NCI-H345 treated with DMSO at 0.1 percent for 48 hours (cell line): Measurements from ENCODE around the gene HEXIM2.
"Not testable (repeated sequence)": the region's sequence is repeated elsewhere in the genome, so short reads cannot be mapped to it uniquely, and the experiment has no call there.

Experiments
- DNase-seq: peaks from one replicate; lab custom pipeline; 2025; ENCODE audit not compliant: unreplicated experiment; lab: John Stamatoyannopoulos, UW

The HEXIM2 gene

GRCh38 chr17:45168991-45169752 lies 7.5 kb downstream of the HEXIM2 start:
- DNase-seq = no peak

DNA sequence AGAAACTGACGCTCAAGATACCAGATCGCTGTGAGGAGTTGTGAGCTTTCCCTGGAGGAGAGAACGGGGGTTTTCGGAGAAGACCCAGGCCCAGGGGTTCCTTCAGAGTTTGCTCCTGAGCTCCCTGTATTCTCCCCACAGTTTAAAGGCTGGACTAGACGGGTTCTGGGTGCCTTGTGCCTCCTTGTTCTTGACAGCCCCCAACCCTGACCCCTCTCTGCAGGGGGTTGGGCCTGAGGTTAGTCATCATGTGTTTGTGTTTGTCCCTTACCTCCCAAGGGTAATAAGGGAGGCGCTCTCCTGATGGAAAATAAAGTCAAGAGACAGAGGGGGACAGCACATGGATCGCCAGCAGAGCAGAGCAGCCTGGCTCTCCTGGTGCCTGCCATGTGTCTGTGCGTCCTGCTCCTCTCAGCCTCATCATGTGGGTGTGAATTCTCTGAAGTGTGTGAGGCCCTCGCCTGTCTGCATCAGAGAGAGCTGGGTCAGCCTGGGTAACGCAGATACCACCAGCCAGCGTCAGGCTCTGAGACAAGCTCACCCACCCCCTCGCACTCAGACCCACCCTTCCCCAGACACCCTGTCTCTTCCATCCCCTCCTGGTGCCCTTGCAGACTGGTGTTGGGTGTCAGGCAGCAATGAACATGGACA lies 8.7 kb downstream of the HEXIM2 start:
- no peak for DNase-seq

DNA sequence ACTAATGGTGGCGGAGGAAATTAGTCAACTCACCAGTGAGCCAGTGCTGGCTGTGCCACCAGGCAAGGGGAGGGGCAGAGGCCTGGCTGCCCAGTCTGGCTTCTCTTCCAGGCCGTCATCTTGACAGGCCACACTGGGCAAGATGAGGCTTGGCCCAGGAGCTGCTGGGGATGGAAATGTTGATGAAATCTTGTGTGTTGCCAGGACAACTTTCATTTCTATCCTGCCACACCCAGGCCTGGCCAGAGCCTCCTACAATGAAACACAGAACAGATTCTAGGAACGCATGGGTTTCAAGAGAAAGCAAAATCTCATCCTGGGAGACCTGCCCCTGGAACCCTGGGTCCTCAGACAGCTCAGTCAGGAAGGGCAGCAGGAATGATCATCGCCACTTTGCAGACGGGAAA lies 9.3 kb downstream of the HEXIM2 start:
- no peak for DNase-seq

- no peak for DNase-seq
Measured at GRCh38 chr17:45171338-45172231, 9.9 kb downstream of the HEXIM2 start.

DNA sequence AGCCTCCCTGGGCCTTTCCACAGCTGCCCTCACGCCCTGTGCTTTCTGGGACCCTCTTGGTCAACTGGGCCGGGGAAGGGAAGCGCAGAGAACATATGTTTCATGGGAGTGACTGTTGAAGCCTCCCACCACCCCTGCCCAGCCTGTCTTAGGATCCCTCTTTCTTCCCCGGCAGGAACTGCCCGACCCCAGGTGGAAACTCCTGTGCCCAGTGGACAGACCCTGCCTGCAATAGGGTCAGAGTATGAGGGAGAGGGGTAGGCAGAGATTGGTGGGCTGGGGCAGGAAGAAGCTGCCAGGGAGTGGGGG lies 10.5 kb downstream of the HEXIM2 start:
- no peak for DNase-seq

GRCh38 chr17:45172541-45173286 lies 11.0 kb downstream of the HEXIM2 start:
- no peak for DNase-seq

- DNase-seq = no peak
Measured at GRCh38 chr17:45175759-45176115, 14.1 kb downstream of the HEXIM2 start.

DNA sequence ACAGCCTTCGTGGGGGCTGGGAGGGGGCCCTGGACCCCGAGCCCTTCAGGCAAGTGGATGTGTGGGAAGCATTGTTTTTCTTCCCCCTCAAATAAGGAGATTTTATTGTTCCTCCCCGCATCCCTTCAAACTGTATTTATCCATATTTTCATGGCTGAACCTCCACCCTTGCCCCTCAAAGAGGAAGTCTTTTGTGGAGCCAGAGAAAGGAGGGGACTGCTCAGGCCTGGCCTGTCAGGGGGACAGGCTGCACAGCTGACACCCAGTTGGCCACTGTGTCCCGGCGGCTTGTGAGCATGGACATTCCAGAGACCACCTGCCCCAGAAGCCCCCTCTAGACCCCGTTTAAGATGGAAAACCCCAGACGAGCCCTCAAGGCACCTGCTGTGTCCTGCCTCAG lies 15.9 kb downstream of the HEXIM2 start:
- no peak for DNase-seq

DNA sequence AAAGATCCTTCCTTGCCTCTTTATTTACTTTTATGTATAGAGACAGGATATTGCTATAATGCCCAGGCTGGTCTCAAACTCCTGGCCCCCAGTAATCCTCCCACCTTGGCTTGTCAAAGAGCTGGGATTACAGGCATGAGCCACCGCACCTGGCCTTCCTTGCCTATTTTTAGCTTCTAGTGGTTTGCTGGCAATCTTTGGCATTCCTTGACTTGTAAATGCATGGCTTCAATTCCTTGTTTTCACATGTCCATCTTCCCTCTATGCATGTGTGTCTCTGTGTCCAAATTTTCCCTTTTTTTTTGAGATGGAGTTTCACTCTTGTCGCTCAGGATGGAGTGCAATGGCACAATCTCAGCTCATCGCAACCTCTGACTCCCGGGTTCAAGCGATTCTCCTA lies 22.5 kb downstream of the HEXIM2 start:
- DNase-seq = no peak

DNA sequence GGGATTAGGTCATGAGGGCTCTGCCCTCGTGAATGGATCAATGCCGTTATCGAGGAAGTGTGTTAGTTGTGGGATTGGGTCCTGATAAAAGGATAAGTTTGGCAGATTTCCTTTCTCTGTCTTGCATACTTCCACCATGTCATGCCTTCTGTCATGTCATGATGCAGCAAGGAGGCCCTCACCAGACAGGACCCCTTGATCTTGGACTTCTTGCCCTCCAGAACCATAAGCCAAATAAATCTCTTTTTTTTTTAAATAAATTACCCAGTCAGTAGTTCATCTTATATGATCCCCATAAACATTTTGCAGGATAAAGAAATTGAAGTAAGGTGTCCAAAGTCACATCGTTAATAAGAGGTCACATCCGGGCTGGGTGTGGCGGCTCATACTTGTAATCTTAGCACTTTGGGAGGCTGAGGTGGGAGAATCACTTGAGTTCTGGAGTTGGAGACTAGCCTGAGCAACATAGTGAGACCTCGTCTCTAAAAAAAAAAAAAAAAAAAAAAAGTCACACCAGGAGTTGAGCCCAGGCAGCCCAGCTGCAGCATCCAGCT lies 25.2 kb downstream of the HEXIM2 start:
- DNase-seq = no peak

DNA sequence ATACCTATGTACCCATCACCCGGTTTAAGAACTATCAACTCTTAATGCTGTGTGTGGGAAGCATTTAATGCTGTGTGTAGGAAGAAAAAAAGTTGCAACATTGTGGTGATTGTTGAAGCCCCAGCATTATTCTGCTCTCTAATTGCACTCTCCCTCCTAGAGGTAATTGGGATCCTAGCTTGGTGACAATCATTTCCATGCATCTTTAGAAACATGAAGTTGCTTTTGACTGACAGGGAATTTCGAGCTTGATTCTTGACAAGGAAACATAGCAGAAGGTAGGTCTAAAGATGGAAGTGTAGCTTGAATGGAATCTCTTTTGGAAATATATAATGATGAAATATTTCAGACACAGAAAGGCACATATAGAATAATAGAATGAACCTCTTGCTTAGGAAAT lies 27.3 kb downstream of the HEXIM2 start:
- no peak for DNase-seq

DNA sequence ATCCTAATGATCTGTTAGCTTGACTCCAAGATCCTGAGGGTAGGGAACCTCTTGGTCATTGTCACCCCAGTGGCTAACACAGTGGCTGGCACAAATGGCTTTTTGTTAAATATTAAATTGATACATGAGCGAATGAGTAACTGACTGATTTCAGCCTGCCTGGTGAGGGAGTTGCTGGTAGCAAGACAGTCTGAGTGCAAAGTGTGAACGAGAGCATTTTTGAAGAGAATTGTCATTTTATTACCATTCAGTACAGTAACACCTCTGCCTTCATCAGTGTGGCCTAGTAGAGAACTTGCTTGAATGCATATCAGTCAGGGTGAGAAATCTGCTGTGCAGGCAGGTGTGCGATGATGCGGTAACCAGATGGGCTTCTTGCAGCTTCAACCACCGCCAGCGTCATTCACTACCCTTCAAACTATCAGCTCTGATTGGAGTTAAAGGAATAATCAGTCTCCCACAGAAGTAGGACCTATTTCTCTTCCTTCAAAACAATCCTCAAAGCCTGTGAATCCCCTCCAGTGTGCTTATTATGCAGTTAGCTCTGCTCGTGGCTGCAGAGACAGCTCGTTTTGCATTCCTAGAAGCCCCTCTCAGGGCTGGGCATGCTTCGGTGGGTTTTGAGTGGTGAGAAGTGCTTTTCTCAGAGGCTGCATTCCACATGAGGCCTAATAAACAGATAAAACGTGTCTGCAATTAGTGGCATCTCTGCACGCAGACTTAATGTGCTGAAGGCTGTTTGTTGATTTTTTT lies 29.0 kb downstream of the HEXIM2 start:
- DNase-seq = no peak

DNA sequence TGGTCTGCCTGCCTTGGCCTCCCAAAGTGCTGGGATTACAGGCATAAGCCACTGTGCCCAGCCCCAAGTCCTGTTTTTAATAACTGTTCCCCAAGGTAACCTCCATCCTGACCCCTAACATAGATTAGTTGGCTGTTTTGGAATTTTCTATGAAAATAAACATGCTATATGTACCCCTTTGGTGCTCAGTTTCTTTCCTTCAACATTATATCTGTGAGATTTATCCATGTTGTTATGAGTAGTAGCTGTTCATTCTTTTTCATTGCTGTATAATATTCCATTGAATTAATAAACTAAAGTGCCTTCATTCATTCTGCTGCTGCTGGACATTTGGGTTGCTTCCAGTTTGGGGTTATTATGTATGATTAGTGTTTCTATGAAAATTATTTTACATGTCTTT lies 33.7 kb downstream of the HEXIM2 start:
- no peak for DNase-seq

- no peak for DNase-seq
Measured at GRCh38 chr17:45197108-45197507, 35.4 kb downstream of the HEXIM2 start.

DNA sequence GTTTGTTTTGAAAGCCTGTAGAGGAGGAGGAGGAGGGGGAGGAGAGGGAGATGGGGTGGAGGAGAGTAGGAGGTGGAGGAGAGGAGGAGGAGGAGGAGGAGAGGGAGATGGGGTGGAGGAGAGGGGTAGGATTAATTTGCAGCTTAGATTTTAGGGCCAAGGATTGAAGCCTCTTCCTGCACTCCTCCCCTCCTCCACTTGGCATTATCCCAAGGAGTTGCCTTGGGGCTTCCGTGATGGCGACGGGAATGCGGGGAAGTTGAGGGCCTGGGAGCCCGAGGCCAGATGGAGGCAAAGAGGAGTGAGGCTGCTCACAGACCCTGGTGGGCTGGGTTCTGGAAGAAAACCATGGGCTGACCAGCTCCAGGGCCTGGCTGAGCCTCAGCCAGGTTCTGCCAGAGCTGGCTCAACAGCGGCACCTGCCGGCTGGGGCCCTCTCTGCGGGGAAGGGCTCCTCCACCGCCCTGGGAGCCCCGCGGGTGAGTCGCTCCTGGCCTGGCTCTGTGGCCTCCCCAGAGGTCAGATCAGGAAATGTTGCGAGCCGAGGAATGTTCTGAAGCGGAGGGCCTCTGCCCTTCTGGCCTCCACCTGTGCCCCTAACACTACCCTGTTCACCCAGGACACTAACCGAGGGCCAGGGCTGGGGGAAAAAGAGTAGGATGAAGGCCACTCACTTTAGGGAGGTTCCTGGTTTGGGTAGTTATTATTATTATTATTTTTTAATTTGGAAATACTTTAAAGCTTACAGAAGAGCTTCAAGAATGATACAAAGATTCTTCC lies 36.1 kb downstream of the HEXIM2 start:
- peak; percentile 47 for DNase-seq

GRCh38 chr17:45200701-45201100 lies 39.0 kb downstream of the HEXIM2 start:
- DNase-seq = no peak

- DNase-seq = no peak
Measured at GRCh38 chr17:45201457-45201856, 39.8 kb downstream of the HEXIM2 start.

GRCh38 chr17:45201880-45202279 lies 40.2 kb downstream of the HEXIM2 start:
- not testable (repeated sequence) for DNase-seq

DNA sequence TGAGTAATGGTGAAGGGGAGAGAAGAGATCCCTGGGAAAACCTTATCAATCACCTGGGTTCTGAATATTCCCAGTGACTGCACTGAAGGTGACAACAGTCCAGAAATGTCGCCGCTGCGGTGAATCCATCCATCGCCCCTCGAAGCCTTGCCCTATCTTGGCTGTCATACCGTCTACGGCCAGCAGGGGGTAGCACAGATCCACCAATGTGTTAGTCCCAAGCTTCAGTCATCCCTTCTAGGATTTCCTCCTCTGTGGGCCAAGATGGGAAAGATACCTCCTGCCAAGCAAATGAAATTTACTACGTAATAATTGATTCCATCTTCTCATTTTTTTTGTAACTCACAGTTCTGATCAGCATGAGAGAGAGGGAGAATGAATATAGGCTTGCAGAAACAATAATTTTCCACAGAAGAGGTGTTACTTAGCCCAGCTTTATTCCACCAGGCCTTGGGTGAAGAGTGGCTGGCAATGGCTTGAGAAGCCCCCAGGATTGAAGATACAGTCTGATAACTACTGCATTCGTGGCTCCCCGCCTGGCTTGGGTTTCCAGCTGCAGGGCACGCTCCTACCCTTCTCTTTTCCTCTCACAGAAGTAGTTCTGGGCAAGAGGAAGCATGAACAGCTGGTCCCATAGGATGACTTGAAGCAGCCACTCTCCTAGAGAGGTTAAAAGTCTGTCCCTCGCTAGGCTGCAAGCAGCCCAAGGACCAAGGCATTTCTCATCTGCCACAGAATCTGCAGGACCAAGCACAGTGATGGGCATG lies 57.4 kb downstream of the HEXIM2 start:
- peak; percentile 73 for DNase-seq
